ENCODE measurements around the gene PLPP2.

Gene PLPP2

DNA sequence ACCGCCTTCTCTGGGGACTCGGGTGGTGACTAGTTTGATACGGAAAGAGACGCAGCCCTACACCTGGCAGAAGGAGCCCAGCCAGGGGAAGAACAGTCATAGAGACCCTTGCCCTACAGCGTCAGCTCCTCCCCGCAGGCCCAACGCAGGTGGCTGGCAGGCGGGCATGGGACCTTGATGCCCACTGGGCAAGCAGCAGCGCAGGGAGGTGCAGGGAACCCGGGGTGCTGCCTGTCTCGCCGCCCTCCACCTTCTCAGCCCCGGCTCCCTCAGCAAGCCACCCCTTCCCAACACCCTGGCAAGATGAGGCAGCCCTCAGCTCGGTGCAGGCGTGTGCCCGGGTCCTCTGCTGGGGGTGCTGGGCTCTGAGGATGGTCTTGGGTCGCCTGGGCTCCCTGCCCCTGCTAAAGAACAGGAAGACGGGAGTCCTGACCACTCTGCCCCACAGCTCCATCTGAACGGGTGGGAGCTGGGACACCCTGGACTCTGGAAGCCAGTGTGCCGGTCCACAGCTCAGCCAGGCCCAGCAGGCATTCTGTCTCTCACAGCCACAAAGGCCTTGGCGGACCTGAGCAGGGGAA is 44.4 kb upstream of the PLPP2 start:
- no peak for TF ChIP-seq POLR2AphosphoS5 (IDR thresholded peaks at IDR 0.05; ENCODE audit: low read depth, low read length)
- TF ChIP-seq FOXP2 (optimal IDR thresholded peaks at IDR 0.05; ENCODE audit: borderline replicate concordance, extremely low read depth, extremely low read length, insufficient read depth) = no peak
- no peak for TF ChIP-seq TAF1 (IDR thresholded peaks at IDR 0.05; ENCODE audit: borderline replicate concordance, insufficient read depth, low read length)
- TF ChIP-seq SIN3A (IDR thresholded peaks at IDR 0.05; ENCODE audit: borderline replicate concordance, insufficient read depth, low read length) = no peak
- TF ChIP-seq, protein P1, sequence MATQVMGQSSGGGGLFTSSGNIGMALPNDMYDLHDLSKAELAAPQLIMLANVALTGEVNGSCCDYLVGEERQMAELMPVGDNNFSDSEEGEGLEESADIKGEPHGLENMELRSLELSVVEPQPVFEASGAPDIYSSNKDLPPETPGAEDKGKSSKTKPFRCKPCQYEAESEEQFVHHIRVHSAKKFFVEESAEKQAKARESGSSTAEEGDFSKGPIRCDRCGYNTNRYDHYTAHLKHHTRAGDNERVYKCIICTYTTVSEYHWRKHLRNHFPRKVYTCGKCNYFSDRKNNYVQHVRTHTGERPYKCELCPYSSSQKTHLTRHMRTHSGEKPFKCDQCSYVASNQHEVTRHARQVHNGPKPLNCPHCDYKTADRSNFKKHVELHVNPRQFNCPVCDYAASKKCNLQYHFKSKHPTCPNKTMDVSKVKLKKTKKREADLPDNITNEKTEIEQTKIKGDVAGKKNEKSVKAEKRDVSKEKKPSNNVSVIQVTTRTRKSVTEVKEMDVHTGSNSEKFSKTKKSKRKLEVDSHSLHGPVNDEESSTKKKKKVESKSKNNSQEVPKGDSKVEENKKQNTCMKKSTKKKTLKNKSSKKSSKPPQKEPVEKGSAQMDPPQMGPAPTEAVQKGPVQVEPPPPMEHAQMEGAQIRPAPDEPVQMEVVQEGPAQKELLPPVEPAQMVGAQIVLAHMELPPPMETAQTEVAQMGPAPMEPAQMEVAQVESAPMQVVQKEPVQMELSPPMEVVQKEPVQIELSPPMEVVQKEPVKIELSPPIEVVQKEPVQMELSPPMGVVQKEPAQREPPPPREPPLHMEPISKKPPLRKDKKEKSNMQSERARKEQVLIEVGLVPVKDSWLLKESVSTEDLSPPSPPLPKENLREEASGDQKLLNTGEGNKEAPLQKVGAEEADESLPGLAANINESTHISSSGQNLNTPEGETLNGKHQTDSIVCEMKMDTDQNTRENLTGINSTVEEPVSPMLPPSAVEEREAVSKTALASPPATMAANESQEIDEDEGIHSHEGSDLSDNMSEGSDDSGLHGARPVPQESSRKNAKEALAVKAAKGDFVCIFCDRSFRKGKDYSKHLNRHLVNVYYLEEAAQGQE (IDR thresholded peaks at IDR 0.05; ENCODE audit: insufficient read depth in 1 of 2, low read depth in 2 of 2, low read length in 2 of 2) = no peak

DNA sequence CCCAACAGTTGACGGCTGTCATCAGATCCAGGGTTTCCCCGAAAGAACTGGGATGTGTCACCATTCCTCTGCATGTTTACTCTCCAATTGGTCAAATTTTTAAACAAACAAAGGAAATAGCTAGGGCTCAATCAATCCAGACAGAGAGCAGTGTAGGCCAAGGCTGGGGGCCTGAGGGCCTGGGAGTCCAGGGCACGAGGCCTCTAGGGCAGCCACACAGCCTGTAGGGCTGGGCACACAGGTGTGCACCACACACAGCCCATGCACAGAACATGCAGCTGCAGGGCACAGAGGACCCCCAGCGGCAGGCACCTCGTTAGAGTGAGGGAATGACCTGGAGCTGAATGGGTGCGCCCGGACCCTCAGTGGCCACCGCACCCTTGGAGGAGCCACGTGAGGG is 43.9 kb upstream of the PLPP2 start:
- TF ChIP-seq POLR2AphosphoS5 (IDR thresholded peaks at IDR 0.05; ENCODE audit: low read depth, low read length) = no peak
- no peak for TF ChIP-seq TAF1 (IDR thresholded peaks at IDR 0.05; ENCODE audit: borderline replicate concordance, insufficient read depth, low read length)
- TF ChIP-seq, protein P1 (IDR thresholded peaks at IDR 0.05; ENCODE audit: insufficient read depth in 1 of 2, low read depth in 2 of 2, low read length in 2 of 2) = no peak
- no peak for TF ChIP-seq FOXP2 (optimal IDR thresholded peaks at IDR 0.05; ENCODE audit: borderline replicate concordance, extremely low read depth, extremely low read length, insufficient read depth)
- no peak for TF ChIP-seq SIN3A (IDR thresholded peaks at IDR 0.05; ENCODE audit: borderline replicate concordance, insufficient read depth, low read length)

DNA sequence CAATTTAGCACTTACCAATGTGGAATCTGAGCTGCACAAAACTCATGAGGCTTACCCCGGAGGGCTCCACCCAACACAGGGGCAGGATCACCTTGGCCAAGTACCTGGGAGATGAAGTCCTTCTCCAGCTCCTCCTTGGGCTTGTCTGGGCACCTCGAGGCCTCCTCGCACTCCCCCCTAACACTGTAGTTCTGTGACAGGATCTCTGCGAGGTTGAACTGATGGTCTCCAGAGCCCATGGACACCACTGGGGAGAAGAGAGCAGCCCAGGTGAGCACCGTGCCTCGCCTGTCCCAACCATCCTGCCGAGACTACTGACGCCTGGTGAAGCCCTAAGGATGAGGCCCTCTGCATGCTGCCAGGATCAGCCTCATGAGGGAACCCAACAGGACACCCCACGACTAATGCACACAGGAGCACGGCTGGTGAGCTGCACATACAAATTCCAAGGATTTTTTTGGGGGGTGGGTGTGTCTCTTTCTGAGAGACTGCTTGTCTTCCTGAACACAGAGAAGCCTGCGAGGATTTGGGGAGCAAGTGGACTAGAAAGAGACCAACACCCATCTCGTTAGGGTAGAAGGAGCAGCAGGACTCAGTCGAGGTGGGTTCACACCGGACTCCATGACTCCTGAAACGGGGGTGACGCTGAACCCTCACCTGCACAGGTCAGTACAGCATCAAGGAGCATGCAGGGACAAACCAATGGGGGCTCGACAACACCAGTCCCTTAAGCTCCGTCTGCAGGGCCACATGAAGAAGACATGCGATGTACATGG is 43.3 kb upstream of the PLPP2 start:
- no peak for TF ChIP-seq POLR2AphosphoS5 (IDR thresholded peaks at IDR 0.05; ENCODE audit: low read depth, low read length)
- TF ChIP-seq TAF1 (IDR thresholded peaks at IDR 0.05; ENCODE audit: borderline replicate concordance, insufficient read depth, low read length) = no peak
- TF ChIP-seq SIN3A (IDR thresholded peaks at IDR 0.05; ENCODE audit: borderline replicate concordance, insufficient read depth, low read length) = no peak
- TF ChIP-seq FOXP2 (optimal IDR thresholded peaks at IDR 0.05; ENCODE audit: borderline replicate concordance, extremely low read depth, extremely low read length, insufficient read depth) = no peak
- TF ChIP-seq, protein P1 (IDR thresholded peaks at IDR 0.05; ENCODE audit: insufficient read depth in 1 of 2, low read depth in 2 of 2, low read length in 2 of 2) = no peak

DNA sequence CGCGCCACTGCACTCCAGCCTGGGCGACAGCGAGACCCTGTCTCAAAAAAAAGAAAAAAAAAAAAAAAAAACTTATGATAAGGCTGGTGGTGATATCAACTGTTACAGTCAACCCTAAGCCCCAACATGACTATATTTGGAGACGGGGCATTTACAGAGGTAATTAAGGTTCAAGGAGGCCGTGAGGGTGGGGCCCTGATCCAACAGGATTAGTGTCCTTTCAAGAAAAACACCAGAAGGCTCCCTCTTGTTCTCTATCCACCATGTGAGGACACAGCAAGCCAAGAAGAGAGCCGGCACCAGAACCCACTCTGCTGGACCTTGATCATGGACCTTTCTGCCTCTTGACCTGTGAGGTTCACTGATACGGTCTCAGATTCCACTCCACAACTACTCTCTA is 39.3 kb upstream of the PLPP2 start:
- TF ChIP-seq TAF1 (IDR thresholded peaks at IDR 0.05; ENCODE audit: borderline replicate concordance, insufficient read depth, low read length) = no peak
- TF ChIP-seq POLR2AphosphoS5 (IDR thresholded peaks at IDR 0.05; ENCODE audit: low read depth, low read length) = no peak
- TF ChIP-seq SIN3A (IDR thresholded peaks at IDR 0.05; ENCODE audit: borderline replicate concordance, insufficient read depth, low read length) = no peak
- TF ChIP-seq, protein P1 (IDR thresholded peaks at IDR 0.05; ENCODE audit: insufficient read depth in 1 of 2, low read depth in 2 of 2, low read length in 2 of 2) = no peak
- no peak for TF ChIP-seq FOXP2 (optimal IDR thresholded peaks at IDR 0.05; ENCODE audit: borderline replicate concordance, extremely low read depth, extremely low read length, insufficient read depth)
